HepG2 (cell line): Measurements from ENCODE around the gene CTDSP1. TPM values are rescaled to one million over a fixed set of nuclear protein-coding genes. Genes with fewer than 3 reads are reported as not detected.

ENCODE experiments used
- ATF4 ChIP-seq, 2 experiments: fragments of 450-650 bp in 1 of 2; sonication (generic) in 1 of 2; formaldehyde crosslinking; IDR thresholded peaks; 2 replicates each; pipeline versions ENCODE4 v1.5.0 to v1.8.0; 2020 to 2022; ENCODE audit warnings: mild to moderate bottlenecking in 1 of 2, missing genetic modification reagents in 1 of 2
- ATF7 ChIP-seq, 2 experiments: fragments of 450-650 bp in 1 of 2; sonication (generic) in 1 of 2; formaldehyde crosslinking in 1 of 2; IDR thresholded peaks; 2 replicates each; pipeline versions ENCODE4 v1.4.0 to v1.6.1; 2016 to 2020; ENCODE audit warnings: antibody characterized with exemption in 1 of 2, mild to moderate bottlenecking in 1 of 2, missing genetic modification reagents in 1 of 2
- GMEB2 ChIP-seq: IDR thresholded peaks from 2 replicates; pipeline ENCODE4 v1.6.1; 2016; ENCODE audit warnings: missing biosample characterization, missing genetic modification reagents, low read depth
- HIVEP1 ChIP-seq: sonication (generic); formaldehyde crosslinking; IDR thresholded peaks from 2 replicates; pipeline ENCODE4 v1.4.0; 2020; ENCODE audit warnings: mild to moderate bottlenecking, missing genetic modification reagents
- IRF2 ChIP-seq: IDR thresholded peaks from 2 replicates; pipeline ENCODE4 v1.6.1; 2018; ENCODE audit warnings: missing genetic modification reagents, missing compliant biosample characterization
- JUND ChIP-seq: sonication (generic); formaldehyde crosslinking; IDR thresholded peaks from 2 replicates; pipeline ENCODE4 v1.8.0; 2022; ENCODE audit warnings: mild to moderate bottlenecking, missing genetic modification reagents
- KMT2B ChIP-seq: IDR thresholded peaks from 2 replicates; pipeline ENCODE4 v1.6.1; 2016; ENCODE audit warnings: missing genetic modification reagents, missing compliant biosample characterization
- MIXL1 ChIP-seq: IDR thresholded peaks from 2 replicates; pipeline ENCODE4 v1.6.1; 2016
- PRDM4 ChIP-seq: sonication (generic); formaldehyde crosslinking; IDR thresholded peaks from 2 replicates; pipeline ENCODE4 v1.9.0; 2021; ENCODE audit warnings: missing genetic modification reagents, borderline replicate concordance
- REPIN1 ChIP-seq: sonication (generic); formaldehyde crosslinking; IDR thresholded peaks from 2 replicates; pipeline ENCODE4 v1.8.0; 2022; ENCODE audit warnings: missing genetic modification reagents, low read depth, mild to moderate bottlenecking, borderline replicate concordance
- SP5 ChIP-seq: IDR thresholded peaks from 2 replicates; pipeline ENCODE4 v1.6.1; 2016; ENCODE audit warnings: low read depth, borderline replicate concordance
- SPEN ChIP-seq: sonication (generic); formaldehyde crosslinking; IDR thresholded peaks from 2 replicates; pipeline ENCODE4 v1.5.1; 2020; ENCODE audit warnings: low read depth, mild to moderate bottlenecking, missing genetic modification reagents
- ZNF160 ChIP-seq: sonication (generic); formaldehyde crosslinking; IDR thresholded peaks from 2 replicates; pipeline ENCODE4 v1.8.0; 2022; ENCODE audit warnings: mild to moderate bottlenecking, inconsistent platforms, missing genetic modification reagents
- ZNF33B ChIP-seq: sonication (generic); formaldehyde crosslinking; IDR thresholded peaks from 2 replicates; pipeline ENCODE4 v1.5.1; 2020; ENCODE audit warnings: mild to moderate bottlenecking, missing genetic modification reagents
- ZNF468 ChIP-seq: sonication (generic); formaldehyde crosslinking; IDR thresholded peaks from 2 replicates; pipeline ENCODE4 v1.8.0; 2022; ENCODE audit warnings: mild to moderate bottlenecking, moderate library complexity, missing genetic modification reagents
- ZNF589 ChIP-seq: sonication (generic); formaldehyde crosslinking; conservative IDR thresholded peaks from 2 replicates; pipeline ENCODE4 v1.8.0; 2022; ENCODE audit warnings: mild to moderate bottlenecking, moderate library complexity, missing genetic modification reagents
- ZNF768 ChIP-seq: sonication (generic); formaldehyde crosslinking; IDR thresholded peaks from 2 replicates; pipeline ENCODE4 v1.4.0; 2020; ENCODE audit warnings: missing genetic modification reagents
- ZNF777 ChIP-seq: sonication (generic); formaldehyde crosslinking; IDR thresholded peaks from 2 replicates; pipeline ENCODE4 v1.4.0; 2020; ENCODE audit warnings: missing genetic modification reagents
- polyA plus RNA-seq, 8 experiments: library from polyadenylated mRNA; depleted of rRNA in 3 of 8; stranded (reverse) in 7 of 8; unstranded in 1 of 8; fragments of >200 nt; fragmentation: Illumina TruSeq in 4 of 8; extraction: Trizol in 4 of 8; gene quantifications; 2 replicates each; pipeline versions ENCODE4 v1.2.1 to v1.2.3, GENCODE V29; 2011 to 2016; ENCODE audit warnings: low read depth in 4 of 8, missing spikeins in 1 of 8, mixed read lengths in 1 of 8; ENCODE audit not compliant: insufficient read depth in 1 of 8
- total RNA-seq, 5 experiments: library from RNA; depleted of rRNA; stranded (reverse); fragments of >200 nt; fragmentation: Illumina TruSeq; extraction: Trizol; gene quantifications; 2 replicates each; pipeline ENCODE4 v1.2.3, GENCODE V29; 2016; ENCODE audit warnings: low read depth in 1 of 5
- TF ChIP-seq, protein P1 (sequence below): sonication (generic); formaldehyde crosslinking; conservative IDR thresholded peaks from 2 replicates; pipeline ENCODE4 v1.5.0; 2020; ENCODE audit warnings: missing genetic modification reagents
- TF ChIP-seq, protein P2 (sequence below): sonication (generic); formaldehyde crosslinking; IDR thresholded peaks from 2 replicates; pipeline ENCODE4 v1.4.0; 2020; ENCODE audit warnings: missing genetic modification reagents
- TF ChIP-seq, protein P3 (sequence below): sonication (generic); formaldehyde crosslinking; IDR thresholded peaks from 2 replicates; pipeline ENCODE4 v1.4.0; 2020; ENCODE audit warnings: mild to moderate bottlenecking, missing genetic modification reagents

CTDSP1 gene
- total and polyA plus RNA-seq, 2 of the 13 experiments (the other 11 are each of a cell fraction or from before 2014, with no cell fraction given) = 91.0 to 268 TPM

DNA sequence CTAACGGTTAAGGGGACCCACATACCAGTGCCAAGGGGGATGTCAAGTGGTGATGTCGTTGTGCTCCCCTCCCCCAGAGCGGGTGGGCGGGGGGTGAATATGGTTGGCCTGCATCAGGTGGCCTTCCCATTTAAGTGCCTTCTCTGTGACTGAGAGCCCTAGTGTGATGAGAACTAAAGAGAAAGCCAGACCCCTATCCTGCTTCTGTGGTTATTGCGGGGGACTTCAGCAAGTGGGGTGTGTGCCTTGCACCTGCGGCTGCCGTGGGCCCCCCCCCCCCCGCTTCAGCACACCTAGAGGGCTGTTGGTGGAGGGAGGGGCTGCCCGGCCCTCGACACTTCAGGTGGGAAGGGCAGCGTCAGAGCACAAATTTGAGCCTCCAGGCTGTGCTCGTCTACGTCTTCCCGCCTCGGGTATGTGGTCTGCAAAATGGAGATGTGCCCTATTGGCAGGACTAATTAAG lies 6.1 kb downstream of the CTDSP1 start (continued):
- TF ChIP-seq ZNF768 (CRISPR knock-in tag) (no peak), KMT2B (no peak), SPEN (CRISPR knock-in tag) (peak; percentile 54; the same call in 1 of the 2 replicates), MIXL1 (CRISPR knock-in tag) (peak; percentile 51), HIVEP1 (CRISPR knock-in tag) (no peak), ZNF589 (0 out of 2 replicates have a peak, but pooled peaks have one; percentile 15), REPIN1 (CRISPR knock-in tag) (peak; percentile 57; the same call in 1 of the 2 replicates), SP5 (CRISPR knock-in tag) (no peak), ZNF33B (CRISPR knock-in tag) (peak; percentile 39; the same call in 1 of the 2 replicates), GMEB2 (CRISPR knock-in tag) (no peak; the same call in 1 of the 2 replicates), JUND (no peak; the same call in 1 of the 2 replicates), ATF7 (IDR thresholded peaks at IDR 0.05) (no peak), ATF7 (CRISPR knock-in tag; IDR thresholded peaks at IDR 0.05) (peak; percentile 79), IRF2 (CRISPR knock-in tag) (no peak), PRDM4 (CRISPR knock-in tag) (no peak), ATF4 (CRISPR knock-in tag; IDR thresholded peaks at IDR 0.05) (no peak), ZNF777 (CRISPR knock-in tag) (no peak), ZNF468 (no peak), ZNF160 (no peak; the same call in 1 of the 2 replicates)
- TF ChIP-seq, protein P1, sequence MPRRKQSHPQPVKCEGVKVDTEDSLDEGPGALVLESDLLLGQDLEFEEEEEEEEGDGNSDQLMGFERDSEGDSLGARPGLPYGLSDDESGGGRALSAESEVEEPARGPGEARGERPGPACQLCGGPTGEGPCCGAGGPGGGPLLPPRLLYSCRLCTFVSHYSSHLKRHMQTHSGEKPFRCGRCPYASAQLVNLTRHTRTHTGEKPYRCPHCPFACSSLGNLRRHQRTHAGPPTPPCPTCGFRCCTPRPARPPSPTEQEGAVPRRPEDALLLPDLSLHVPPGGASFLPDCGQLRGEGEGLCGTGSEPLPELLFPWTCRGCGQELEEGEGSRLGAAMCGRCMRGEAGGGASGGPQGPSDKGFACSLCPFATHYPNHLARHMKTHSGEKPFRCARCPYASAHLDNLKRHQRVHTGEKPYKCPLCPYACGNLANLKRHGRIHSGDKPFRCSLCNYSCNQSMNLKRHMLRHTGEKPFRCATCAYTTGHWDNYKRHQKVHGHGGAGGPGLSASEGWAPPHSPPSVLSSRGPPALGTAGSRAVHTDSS (CRISPR knock-in tag) = no peak
- TF ChIP-seq, protein P2, sequence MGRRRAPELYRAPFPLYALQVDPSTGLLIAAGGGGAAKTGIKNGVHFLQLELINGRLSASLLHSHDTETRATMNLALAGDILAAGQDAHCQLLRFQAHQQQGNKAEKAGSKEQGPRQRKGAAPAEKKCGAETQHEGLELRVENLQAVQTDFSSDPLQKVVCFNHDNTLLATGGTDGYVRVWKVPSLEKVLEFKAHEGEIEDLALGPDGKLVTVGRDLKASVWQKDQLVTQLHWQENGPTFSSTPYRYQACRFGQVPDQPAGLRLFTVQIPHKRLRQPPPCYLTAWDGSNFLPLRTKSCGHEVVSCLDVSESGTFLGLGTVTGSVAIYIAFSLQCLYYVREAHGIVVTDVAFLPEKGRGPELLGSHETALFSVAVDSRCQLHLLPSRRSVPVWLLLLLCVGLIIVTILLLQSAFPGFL (CRISPR knock-in tag) = no peak
- TF ChIP-seq, protein P3, sequence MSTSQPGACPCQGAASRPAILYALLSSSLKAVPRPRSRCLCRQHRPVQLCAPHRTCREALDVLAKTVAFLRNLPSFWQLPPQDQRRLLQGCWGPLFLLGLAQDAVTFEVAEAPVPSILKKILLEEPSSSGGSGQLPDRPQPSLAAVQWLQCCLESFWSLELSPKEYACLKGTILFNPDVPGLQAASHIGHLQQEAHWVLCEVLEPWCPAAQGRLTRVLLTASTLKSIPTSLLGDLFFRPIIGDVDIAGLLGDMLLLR = no peak
